SK-N-SH (cell line): ENCODE measurements around the gene AP2A2. TPM values are rescaled to one million over a fixed set of nuclear protein-coding genes. Genes with fewer than 3 reads are reported as not detected.

Experiments used
- CTCF ChIA-PET: fragments of 300-600, 350-600 bp; formaldehyde crosslinking; extraction: SDS; loops from one replicate; lab custom pipeline; 2021; lab: Yijun Ruan, JAX
- POLR2A ChIA-PET: fragments of 350-600 bp; sonication (Branson Sonifier 250); formaldehyde crosslinking; extraction: SDS; loops from one replicate; lab custom pipeline; 2020; ENCODE audit warnings: antibody characterized with exemption, inconsistent platforms; lab: Yijun Ruan, JAX
- DNase-seq: peaks from one replicate; pipeline ENCODE4 v3.0.0; 2012
- H2AFZ ChIP-seq: fragments of 200-600 bp; sonication (generic); 2 replicates; pipeline ENCODE4 v1.8.1; 2016; ENCODE audit warnings: antibody characterized with exemption, mild to moderate bottlenecking, low read depth
- H3F3A ChIP-seq: fragments of 200-600 bp; sonication (generic); replicated peaks from 2 replicates; pipeline ENCODE3; 2016; ENCODE audit warnings: antibody characterized with exemption, mild to moderate bottlenecking; ENCODE audit not compliant: insufficient read depth
- H3K27ac ChIP-seq, 2 experiments: fragments of 200-500 bp in 1 of 2; fragments of 200-600 bp in 1 of 2; sonication (Bioruptor generic) in 1 of 2; sonication (generic), shearing (Covaris generic) in 1 of 2; 2 replicates each; pipeline versions ENCODE4 v1.5.1 to v1.6.1; 2014 to 2016; ENCODE audit warnings: low read depth in 2 of 2, inconsistent platforms in 1 of 2, low read length in 1 of 2, mild to moderate bottlenecking in 1 of 2, mixed read lengths in 1 of 2
- H3K27me3 ChIP-seq: fragments of 200-600 bp; sonication (generic), shearing (Covaris generic); 2 replicates; pipeline ENCODE4 v1.6.1; 2016; ENCODE audit warnings: mixed run types; ENCODE audit not compliant: insufficient read depth
- H3K36me3 ChIP-seq, 2 experiments: fragments of 200-500 bp in 1 of 2; fragments of 200-600 bp in 1 of 2; sonication (Bioruptor generic) in 1 of 2; sonication (generic) in 1 of 2; replicated peaks in 1 of 2; 2 replicates each; pipeline versions ENCODE3 to v1.5.1; 2014 to 2016; ENCODE audit warnings: low read length in 1 of 2, mild to moderate bottlenecking in 1 of 2; ENCODE audit not compliant: insufficient read depth in 2 of 2, control insufficient read depth in 1 of 2
- H3K4me1 ChIP-seq, 2 experiments: fragments of 200-500 bp in 1 of 2; fragments of 200-600 bp in 1 of 2; sonication (Bioruptor generic) in 1 of 2; sonication (generic), shearing (Covaris generic) in 1 of 2; 2 replicates each; pipeline versions ENCODE4 v1.5.1 to v1.6.1; 2014 to 2016; ENCODE audit warnings: low read depth in 1 of 2, low read length in 1 of 2, mixed run types in 1 of 2; ENCODE audit not compliant: insufficient read depth in 2 of 2, control insufficient read depth in 1 of 2
- H3K4me2 ChIP-seq: fragments of 200-600 bp; sonication (generic), shearing (Covaris generic); 2 replicates; pipeline ENCODE4 v1.6.1; 2017; ENCODE audit warnings: mixed run types
- H3K4me3 ChIP-seq, 2 experiments: fragments of 200-500 bp in 1 of 2; fragments of 200-600 bp in 1 of 2; sonication (Bioruptor generic) in 1 of 2; sonication (generic), shearing (Covaris generic) in 1 of 2; 2 replicates each; pipeline versions ENCODE4 v1.5.1 to v1.8.1; 2014 to 2016; ENCODE audit warnings: low read depth in 2 of 2, inconsistent platforms in 1 of 2, low read length in 1 of 2, mild to moderate bottlenecking in 1 of 2, mixed read lengths in 1 of 2, moderate library complexity in 1 of 2
- H3K79me2 ChIP-seq: fragments of 200-600 bp; sonication (generic); 2 replicates; pipeline ENCODE4 v1.8.1; 2017; ENCODE audit warnings: mild to moderate bottlenecking; ENCODE audit not compliant: insufficient read depth
- H3K9ac ChIP-seq: fragments of 200-600 bp; sonication (generic); 2 replicates; pipeline ENCODE4 v1.6.1; 2017; ENCODE audit warnings: mixed run types
- H3K9me2 ChIP-seq: fragments of 200-600 bp; sonication (generic); 2 replicates; pipeline ENCODE4 v1.6.1; 2017; ENCODE audit warnings: mixed run types
- H3K9me3 ChIP-seq: fragments of 200-600 bp; sonication (generic); 2 replicates; pipeline ENCODE4 v1.6.1; 2017; ENCODE audit warnings: mixed run types, mild to moderate bottlenecking, moderate library complexity
- H4K20me1 ChIP-seq: fragments of 200-600 bp; sonication (generic); 2 replicates; pipeline ENCODE4 v1.6.1; 2017; ENCODE audit warnings: mild to moderate bottlenecking, mixed run types; ENCODE audit not compliant: insufficient read depth
- CTCF ChIP-seq: fragments of 200-600 bp; sonication (generic); IDR thresholded peaks from 2 replicates; pipeline ENCODE4 v1.6.1; 2017; ENCODE audit warnings: antibody characterized with exemption, mild to moderate bottlenecking, moderate library complexity
- ELF1 ChIP-seq: IDR thresholded peaks from 2 replicates; pipeline ENCODE4 v1.4.0; 2012
- EZH2phosphoT487 ChIP-seq: fragments of 200-600 bp; sonication (generic); IDR thresholded peaks from 2 replicates; pipeline ENCODE4 v1.6.1; 2017; ENCODE audit warnings: low read depth, mixed run types, mild to moderate bottlenecking, antibody characterized with exemption, moderate library complexity, borderline replicate concordance
- FOSL2 ChIP-seq: IDR thresholded peaks from 2 replicates; pipeline ENCODE4 v1.4.0; 2012; ENCODE audit warnings: low read depth, mild to moderate bottlenecking, moderate library complexity, borderline replicate concordance
- FOXM1 ChIP-seq: IDR thresholded peaks from 2 replicates; pipeline ENCODE4 v1.4.0; 2012; ENCODE audit warnings: low read depth, mild to moderate bottlenecking
- GABPA ChIP-seq: IDR thresholded peaks from 2 replicates; pipeline ENCODE4 v1.4.0; 2012; ENCODE audit warnings: low read depth, mild to moderate bottlenecking
- MXI1 ChIP-seq: IDR thresholded peaks from 2 replicates; pipeline ENCODE4 v1.6.1; 2012; ENCODE audit warnings: mild to moderate bottlenecking, low read depth, low read length, improper control_type of control experiment
- NFIC ChIP-seq: IDR thresholded peaks from 2 replicates; pipeline ENCODE4 v1.4.0; 2012; ENCODE audit warnings: borderline replicate concordance
- PBX3 ChIP-seq: IDR thresholded peaks from 2 replicates; pipeline ENCODE4; 2012
- POLR2AphosphoS5 ChIP-seq: IDR thresholded peaks from 2 replicates; pipeline ENCODE4 v1.6.1; 2012; ENCODE audit warnings: low read depth, low read length
- RAD21 ChIP-seq: IDR thresholded peaks from 2 replicates; pipeline ENCODE4 v1.6.1; 2012; ENCODE audit warnings: mild to moderate bottlenecking, low read length
- RCOR1 ChIP-seq: fragments of 150-350 bp; IDR thresholded peaks from 2 replicates; pipeline ENCODE4 v1.6.1; 2017; ENCODE audit warnings: antibody characterized with exemption, low read length
- REST ChIP-seq: IDR thresholded peaks from 2 replicates; pipeline ENCODE4 v1.6.1; 2012; ENCODE audit warnings: mild to moderate bottlenecking, low read depth, low read length, moderate library complexity
- TAF1 ChIP-seq: IDR thresholded peaks from 2 replicates; pipeline ENCODE4 v1.6.1; 2012; ENCODE audit warnings: low read depth, mild to moderate bottlenecking, low read length, moderate library complexity, borderline replicate concordance
- TCF12 ChIP-seq: IDR thresholded peaks from 2 replicates; pipeline ENCODE4 v1.4.0; 2012
- TEAD4 ChIP-seq: IDR thresholded peaks from 2 replicates; pipeline ENCODE4 v1.4.0; 2012; ENCODE audit warnings: mild to moderate bottlenecking, borderline replicate concordance; ENCODE audit not compliant: insufficient read depth
- YY1 ChIP-seq: IDR thresholded peaks from 2 replicates; pipeline ENCODE4 v1.4.0; 2012; ENCODE audit warnings: low read depth, mild to moderate bottlenecking
- WGBS: methylation state at CpG from one replicate; pipeline ENCODE4 v1.1.6; 2017; ENCODE audit warnings: low lambda C conversion rate; 5-methylcytosine and 5-hydroxymethylcytosine counted together
- polyA plus RNA-seq, 3 experiments: library from polyadenylated mRNA; depleted of rRNA; stranded (reverse); fragments of >200 nt; gene quantifications; 2 replicates each; pipeline ENCODE4 v1.2.3, GENCODE V29; 2012

The AP2A2 gene
- polyA plus RNA-seq, 1 of the 3 experiments (the other 2 are of a cell fraction), result 42.7 TPM

GRCh38 chr11:986270-986951 lies 60.7 kb downstream of the AP2A2 start:
- Histone ChIP-seq H3K9ac (no peak overlapping the region), H3K27ac (no peak overlapping the region), H3K4me1 (no peaks in the 10 kb centered on the region), H3K36me3 (peaks cover 15 to 48% of the 10 kb centered on the region in 2 experiments), H3K9me3 (no peaks in the 10 kb centered on the region), H3K4me2 (no peak overlapping the region), H2AFZ (no peak overlapping the region), H3K27me3 (no peaks in the 10 kb centered on the region), H3K4me3 (no peak overlapping the region), H3K79me2 (peaks cover 8% of the 10 kb centered on the region; the same call in 1 of the 2 replicates), H4K20me1 (no peaks in the 10 kb centered on the region), H3F3A (no peaks in the 10 kb centered on the region), H3K9me2 (no peaks in the 10 kb centered on the region)
- ChIA-PET POLR2A (no interaction called here), CTCF (no interaction called here)
- WGBS, result 90% methylated on average over 17 of the region's 28 CpGs
- TF ChIP-seq FOSL2 (no peak), RAD21 (no peak), EZH2phosphoT487 (no peak), POLR2AphosphoS5 (no peak), TAF1 (no peak), ELF1 (no peak), RCOR1 (no peak), FOXM1 (no peak), YY1 (no peak), PBX3 (no peak), CTCF (no peak), REST (no peak), GABPA (no peak), NFIC (no peak), TEAD4 (no peak), TCF12 (no peak), MXI1 (no peak)
- DNase-seq, result no peak
